Erythroblast (primary cell): ENCODE data around the gene AKAP1.

Experiments
- GATA1 ChIP-seq: IDR thresholded peaks from 2 replicates; pipeline ENCODE4 v1.6.1; 2011; ENCODE audit warnings: low read depth, mild to moderate bottlenecking, control low read depth, low read length, moderate library complexity
- POLR2A ChIP-seq: IDR thresholded peaks from 2 replicates; pipeline ENCODE4 v1.6.1; 2011; ENCODE audit warnings: mild to moderate bottlenecking, low read length

DNA sequence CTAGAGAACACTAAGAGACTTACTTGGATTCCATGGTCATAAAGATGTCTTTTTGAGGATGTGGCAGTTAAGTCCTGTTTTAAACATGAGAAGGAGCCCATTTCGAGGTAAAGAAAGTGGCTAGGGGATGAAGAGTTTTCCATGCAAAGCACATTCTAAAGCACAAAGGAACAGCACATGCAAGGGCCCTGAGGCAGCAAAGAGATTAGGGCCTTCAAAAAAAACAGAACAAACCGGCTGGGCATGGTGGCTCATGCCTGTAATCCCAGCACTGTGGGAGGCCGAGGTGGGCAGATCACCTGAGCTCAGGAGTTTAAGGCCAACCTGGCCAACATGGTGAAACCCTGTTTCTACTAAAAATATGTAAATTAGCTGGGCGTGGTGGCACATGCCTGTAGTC lies 79.8 kb downstream of the AKAP1 start:
- TF ChIP-seq POLR2A, result no peak
- TF ChIP-seq GATA1, result no peak
